GM12891 (cell line): ENCODE results near the gene LRIG2.

ENCODE experiments used
- DNase-seq: peaks from one replicate; pipeline ENCODE4 v3.0.0; 2011; ENCODE audit warnings: low spot score; ENCODE audit not compliant: insufficient read length
- FAIRE-seq: peaks from 2 replicates; lab custom pipeline; 2011; peaks lifted over from hg19 to GRCh38; lab: Jason Lieb, UNC
- PAX5 ChIP-seq: IDR thresholded peaks from 2 replicates; pipeline ENCODE4 v1.6.1; 2011; ENCODE audit warnings: low read length, moderate library complexity, mild to moderate bottlenecking; ENCODE audit not compliant: insufficient read depth, severe bottlenecking
- POLR2A ChIP-seq: IDR thresholded peaks from 2 replicates; pipeline ENCODE4 v1.6.1; 2011; ENCODE audit warnings: low read depth, low read length, control low read depth
- POLR2AphosphoS5 ChIP-seq: IDR thresholded peaks from 2 replicates; pipeline ENCODE4 v1.6.1; 2011; ENCODE audit warnings: low read depth, low read length, control low read depth
- POU2F2 ChIP-seq: IDR thresholded peaks from 2 replicates; pipeline ENCODE4 v1.6.1; 2011; ENCODE audit warnings: low read depth, mild to moderate bottlenecking, control low read depth, low read length, moderate library complexity
- SPI1 ChIP-seq: IDR thresholded peaks from 2 replicates; pipeline ENCODE4 v1.6.1; 2011; ENCODE audit warnings: low read depth, low read length, control low read depth
- TAF1 ChIP-seq: IDR thresholded peaks from 2 replicates; pipeline ENCODE4 v1.6.1; 2011; ENCODE audit warnings: low read depth, low read length, control low read depth

The LRIG2 gene

GRCh38 chr1:113101588-113101987, 28.6 kb downstream of the LRIG2 start:
- no peak for TF ChIP-seq POLR2AphosphoS5
- TF ChIP-seq POLR2A, result no peak
- TF ChIP-seq TAF1, result no peak
- TF ChIP-seq PAX5, result no peak
- TF ChIP-seq SPI1, result no peak
- TF ChIP-seq POU2F2, result no peak
- FAIRE-seq, result no peak
- no peak for DNase-seq

- FAIRE-seq (no peak), DNase-seq (no peak)
- TF ChIP-seq SPI1, result no peak
- TF ChIP-seq PAX5, result no peak
- no peak for TF ChIP-seq TAF1
- no peak for TF ChIP-seq POLR2A
- TF ChIP-seq POU2F2, result no peak
- no peak for TF ChIP-seq POLR2AphosphoS5
These were observed 30.1 kb downstream of the LRIG2 start for GRCh38 chr1:113103048-113103447.

GRCh38 chr1:113103977-113104376, 31.0 kb downstream of the LRIG2 start:
- no peak for FAIRE-seq

GRCh38 chr1:113106910-113107309, 33.9 kb downstream of the LRIG2 start:
- TF ChIP-seq POLR2AphosphoS5, result no peak
- no peak for TF ChIP-seq POU2F2
- TF ChIP-seq TAF1, result no peak
- no peak for TF ChIP-seq SPI1
- TF ChIP-seq PAX5, result no peak
- no peak for TF ChIP-seq POLR2A
- no peak for FAIRE-seq
- DNase-seq, result no peak

More at GRCh38 chr1:113103977-113104376, 31.0 kb downstream of the LRIG2 start:
- TF ChIP-seq TAF1, result no peak
- no peak for DNase-seq

- TF ChIP-seq POLR2A (no peak), SPI1 (no peak), POLR2AphosphoS5 (no peak), TAF1 (no peak), POU2F2 (no peak), PAX5 (no peak)
- FAIRE-seq, result no peak
- no peak for DNase-seq
These were observed 37.0 kb downstream of the LRIG2 start for GRCh38 chr1:113109908-113110554.

- DNase-seq (no peak), FAIRE-seq (no peak)
- TF ChIP-seq POLR2A (no peak), SPI1 (no peak), PAX5 (no peak), POLR2AphosphoS5 (no peak), TAF1 (no peak), POU2F2 (no peak)
These were observed 45.3 kb downstream of the LRIG2 start for GRCh38 chr1:113118266-113118665.

GRCh38 chr1:113123737-113124136, 50.7 kb downstream of the LRIG2 start:
- FAIRE-seq, result no peak
- TF ChIP-seq POLR2A, result no peak
- TF ChIP-seq PAX5, result no peak
- TF ChIP-seq SPI1, result no peak
- no peak for TF ChIP-seq POLR2AphosphoS5
- TF ChIP-seq TAF1, result no peak
- no peak for TF ChIP-seq POU2F2
- DNase-seq, result no peak

GRCh38 chr1:113124366-113124765, 51.4 kb downstream of the LRIG2 start:
- FAIRE-seq (no peak), DNase-seq (no peak)
- TF ChIP-seq POU2F2 (no peak), POLR2AphosphoS5 (no peak), PAX5 (no peak), SPI1 (no peak), TAF1 (no peak), POLR2A (no peak)

GRCh38 chr1:113125517-113125916, 52.5 kb downstream of the LRIG2 start:
- TF ChIP-seq TAF1, result no peak
- no peak for TF ChIP-seq POLR2AphosphoS5
- no peak for TF ChIP-seq PAX5
- no peak for TF ChIP-seq POLR2A
- TF ChIP-seq SPI1, result no peak
- TF ChIP-seq POU2F2, result no peak
- FAIRE-seq (no peak), DNase-seq (no peak)

- TF ChIP-seq SPI1 (no peak), POU2F2 (no peak)
- FAIRE-seq, result no peak
- DNase-seq, result no peak
These were observed 53.2 kb downstream of the LRIG2 start for GRCh38 chr1:113126207-113126606.

- TF ChIP-seq POU2F2, result no peak
- TF ChIP-seq SPI1, result no peak
- TF ChIP-seq POLR2AphosphoS5, result no peak
- no peak for TF ChIP-seq POLR2A
- TF ChIP-seq PAX5, result no peak
- no peak for TF ChIP-seq TAF1
- DNase-seq, result no peak
- FAIRE-seq, result no peak
These were observed 55.1 kb downstream of the LRIG2 start for GRCh38 chr1:113128116-113128515.

GRCh38 chr1:113129529-113130185, 56.7 kb downstream of the LRIG2 start:
- FAIRE-seq, result no peak
- TF ChIP-seq PAX5 (no peak), SPI1 (no peak), POLR2AphosphoS5 (no peak), POU2F2 (no peak), POLR2A (no peak), TAF1 (no peak)
- DNase-seq, result no peak

GRCh38 chr1:113133038-113133437, 60.0 kb downstream of the LRIG2 start:
- FAIRE-seq, result no peak
- no peak for TF ChIP-seq POU2F2
- peak; percentile 35; the same call in 1 of the 2 replicates for TF ChIP-seq SPI1
- TF ChIP-seq TAF1, result no peak

More at GRCh38 chr1:113133038-113133437, 60.0 kb downstream of the LRIG2 start:
- no peak for DNase-seq
